ENCODE data around the gene SPATA18.
"Not testable (repeated sequence)": the region's sequence is repeated elsewhere in the genome, so short reads cannot be mapped to it uniquely, and the experiment has no call there.

Gene SPATA18

GRCh38 chr4:52052475-52052780 lies 1.3 kb downstream of the SPATA18 start:
- DNase-seq (no peak), ATAC-seq (no peak)

DNA sequence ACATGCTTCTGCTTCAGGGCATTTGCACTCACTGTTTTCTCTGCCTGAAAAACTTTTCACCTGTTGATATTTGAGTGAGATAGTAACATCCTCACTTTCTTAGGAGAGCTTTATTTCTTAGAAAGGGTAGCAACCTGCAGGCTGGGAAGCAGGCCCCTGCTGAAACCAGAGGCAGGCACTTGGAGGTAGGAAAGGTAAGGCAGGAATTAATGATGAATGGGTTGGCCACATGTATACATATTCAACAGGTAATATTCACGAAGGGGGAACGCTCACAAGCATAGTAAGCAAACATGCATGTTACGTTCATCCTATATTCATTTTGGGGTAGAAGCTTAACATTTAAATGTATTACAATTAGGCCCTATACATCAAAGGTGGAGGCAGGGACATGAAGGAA lies 3.1 kb downstream of the SPATA18 start:
- ATAC-seq, result no peak
- no peak for DNase-seq

DNA sequence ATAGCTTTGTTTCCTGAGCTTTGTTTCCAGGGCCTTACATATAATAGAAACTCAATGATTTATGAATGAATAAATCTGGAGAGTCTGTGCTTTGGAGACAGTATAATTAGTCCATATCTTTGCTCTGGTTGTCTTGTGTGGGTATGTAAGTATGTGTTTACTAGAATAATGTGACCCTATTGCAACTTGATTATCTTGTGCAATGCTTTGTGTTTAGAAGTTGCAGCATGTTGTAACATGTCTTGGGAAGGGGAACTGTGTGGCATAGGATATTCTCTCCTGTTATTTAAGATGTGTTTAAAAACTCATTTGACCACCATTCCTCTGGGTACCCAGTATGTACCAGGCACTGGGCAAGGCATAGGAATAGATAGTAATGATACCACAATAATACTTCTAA lies 6.1 kb downstream of the SPATA18 start:
- DNase-seq, result no peak
- no peak for ATAC-seq

- ATAC-seq (no peak), DNase-seq (no peak)
These were observed 7.2 kb downstream of the SPATA18 start for GRCh38 chr4:52058275-52058674.

- DNase-seq (no peak), ATAC-seq (no peak)
These were observed 8.3 kb downstream of the SPATA18 start for GRCh38 chr4:52059372-52059771.

- ATAC-seq (no peak), DNase-seq (no peak)
These were observed 18.5 kb downstream of the SPATA18 start for GRCh38 chr4:52069571-52069970.

DNA sequence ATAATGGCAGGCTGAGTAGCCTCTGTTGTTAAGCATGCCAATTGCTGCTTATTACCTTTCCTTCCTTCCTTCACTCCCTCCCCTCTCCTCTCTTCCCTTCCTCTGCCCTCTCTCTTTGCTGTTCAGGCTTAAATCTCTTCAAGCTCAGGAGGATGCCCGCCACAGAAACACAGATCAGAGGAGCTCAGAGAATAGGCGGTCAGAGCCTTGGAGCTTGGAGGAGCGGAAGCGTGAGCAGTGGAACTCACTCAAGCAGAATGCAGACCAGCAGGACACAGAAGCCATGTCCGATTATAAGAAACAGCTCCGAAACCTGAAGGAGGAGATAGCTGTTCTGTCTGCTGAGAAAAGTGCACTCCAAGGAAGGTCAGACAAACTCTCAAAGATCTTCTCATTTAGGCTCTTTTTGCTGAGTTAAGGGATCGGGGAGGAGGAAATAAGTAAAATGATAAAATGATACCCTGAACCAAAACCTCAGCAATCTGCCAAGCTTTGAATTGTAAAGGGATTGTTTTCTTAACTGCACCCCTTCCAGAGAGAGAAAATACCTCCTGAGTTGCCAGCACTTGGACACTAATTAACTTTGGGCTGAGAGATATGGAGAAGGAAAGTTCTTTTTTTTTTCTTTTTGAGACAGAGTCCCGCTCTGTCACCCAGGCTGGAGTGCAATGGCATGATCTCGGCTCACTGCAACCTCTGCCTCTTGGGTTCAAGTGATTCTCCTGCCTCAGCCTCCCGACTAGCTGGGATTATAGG lies 20.9 kb downstream of the SPATA18 start:
- no peak for ATAC-seq
- no peak for DNase-seq

DNA sequence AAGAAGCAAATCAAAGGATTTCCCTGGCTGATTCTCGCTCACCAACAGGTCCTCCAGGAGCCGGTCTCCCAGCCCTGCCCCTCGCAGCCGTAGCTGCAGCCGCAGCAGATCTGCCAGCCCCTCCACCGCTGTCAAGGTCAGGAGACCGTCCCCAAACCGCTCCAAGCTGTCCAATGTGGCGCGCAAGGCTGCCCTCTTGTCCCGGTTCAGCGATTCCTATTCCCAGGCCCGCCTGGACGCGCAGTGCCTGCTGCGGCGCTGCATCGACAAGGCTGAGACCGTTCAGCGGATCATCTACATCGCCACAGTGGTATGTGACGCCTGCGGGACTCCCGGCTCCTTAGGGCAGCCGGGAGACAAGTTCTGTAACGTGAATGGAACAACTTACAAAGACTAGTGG lies 25.6 kb downstream of the SPATA18 start:
- ATAC-seq, result no peak
- DNase-seq, result no peak

DNA sequence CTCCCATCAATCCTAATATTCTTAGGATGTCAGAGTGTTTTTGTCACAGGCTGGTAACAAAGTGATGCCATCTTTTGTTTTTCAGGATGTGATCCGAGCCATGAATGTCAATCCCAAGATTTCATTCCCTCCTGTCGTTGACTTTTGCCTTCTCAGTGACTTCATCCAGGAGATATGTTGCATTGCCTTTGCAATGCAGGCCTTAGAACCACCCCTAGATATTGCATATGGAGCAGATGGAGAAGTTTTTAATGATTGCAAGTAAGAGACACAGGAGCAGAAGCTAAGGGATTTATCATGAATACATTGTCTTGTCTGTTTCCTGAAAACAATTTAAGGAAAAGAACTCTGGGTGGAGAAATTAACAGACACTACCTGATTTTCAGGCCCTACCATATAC lies 28.6 kb downstream of the SPATA18 start:
- DNase-seq (no peak), ATAC-seq (no peak)

GRCh38 chr4:52081216-52081615 lies 30.1 kb downstream of the SPATA18 start:
- DNase-seq (no peak), ATAC-seq (no peak)

DNA sequence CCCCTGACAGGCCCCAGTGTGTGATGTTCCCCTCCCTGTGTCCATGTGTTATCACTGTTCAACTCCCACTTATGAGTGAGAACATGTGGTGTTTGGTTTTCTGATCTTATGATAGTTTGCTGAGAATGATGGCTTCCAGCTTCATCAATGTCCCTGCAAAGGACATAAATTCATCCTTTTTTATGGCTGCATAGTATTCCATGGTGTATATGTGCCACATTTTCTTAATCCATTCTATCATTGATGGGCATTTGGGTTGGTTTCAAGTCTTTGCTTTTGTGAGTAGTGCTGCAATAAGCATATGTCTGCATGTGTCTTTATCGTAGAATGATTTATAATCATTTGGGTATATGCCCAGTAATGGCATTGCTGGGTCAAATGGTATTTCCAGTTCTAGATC lies 35.3 kb downstream of the SPATA18 start:
- not testable (repeated sequence) for ATAC-seq, DNase-seq

GRCh38 chr4:52091801-52092200 lies 40.7 kb downstream of the SPATA18 start:
- DNase-seq (no peak), ATAC-seq (no peak)

DNA sequence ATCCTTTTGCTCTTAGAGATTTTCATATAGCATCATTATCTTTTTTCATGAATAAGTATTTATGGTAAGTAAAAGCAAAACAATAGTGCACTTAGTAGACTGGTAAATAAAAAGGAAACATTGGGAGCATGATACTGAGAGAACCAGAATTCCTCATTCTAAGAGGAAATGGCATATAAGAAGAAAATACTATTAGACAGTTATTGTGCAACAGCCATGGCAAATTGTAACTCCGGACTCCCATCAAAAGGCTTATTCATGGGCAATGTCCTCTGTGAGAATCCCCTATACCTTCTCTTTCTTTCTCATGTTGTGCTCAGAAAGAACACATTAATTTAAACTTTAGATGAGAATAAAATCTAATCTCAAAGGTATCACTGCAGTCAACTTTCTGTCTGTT lies 42.4 kb downstream of the SPATA18 start:
- no peak for DNase-seq
- ATAC-seq, result no peak

- no peak for ATAC-seq
- no peak for DNase-seq
These were observed 43.5 kb downstream of the SPATA18 start for GRCh38 chr4:52094376-52095145.

- ATAC-seq, result no peak
These were observed 44.3 kb downstream of the SPATA18 start for GRCh38 chr4:52095374-52095773.

GRCh38 chr4:52096048-52096447 lies 44.9 kb downstream of the SPATA18 start:
- ATAC-seq (no peak), DNase-seq (no peak)

More at GRCh38 chr4:52095374-52095773, 44.3 kb downstream of the SPATA18 start:
- no peak for DNase-seq

DNA sequence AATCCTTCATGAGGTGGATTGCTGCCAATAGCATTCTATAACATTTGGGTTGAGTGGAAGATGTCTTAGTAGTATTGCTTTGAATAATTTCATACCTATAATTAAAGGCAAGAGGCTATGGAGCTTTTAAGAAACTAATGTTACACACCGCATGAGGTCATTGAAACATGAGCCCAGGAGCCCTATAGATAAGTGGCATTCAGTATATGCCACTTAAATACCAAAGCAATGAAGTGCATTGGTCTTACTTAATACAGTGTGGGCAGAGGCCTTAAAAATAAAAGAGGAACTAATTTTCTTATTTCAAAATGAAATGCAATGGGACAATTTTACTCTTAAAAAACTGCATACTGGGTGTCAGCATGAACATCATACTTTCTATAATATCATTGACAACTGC lies 47.5 kb downstream of the SPATA18 start:
- ATAC-seq (no peak), DNase-seq (no peak)

- DNase-seq (no peak), ATAC-seq (no peak)
These were observed 48.9 kb downstream of the SPATA18 start for GRCh38 chr4:52099860-52100461.

- no peak for ATAC-seq
- no peak for DNase-seq
These were observed 51.5 kb downstream of the SPATA18 start for GRCh38 chr4:52102587-52102986.

DNA sequence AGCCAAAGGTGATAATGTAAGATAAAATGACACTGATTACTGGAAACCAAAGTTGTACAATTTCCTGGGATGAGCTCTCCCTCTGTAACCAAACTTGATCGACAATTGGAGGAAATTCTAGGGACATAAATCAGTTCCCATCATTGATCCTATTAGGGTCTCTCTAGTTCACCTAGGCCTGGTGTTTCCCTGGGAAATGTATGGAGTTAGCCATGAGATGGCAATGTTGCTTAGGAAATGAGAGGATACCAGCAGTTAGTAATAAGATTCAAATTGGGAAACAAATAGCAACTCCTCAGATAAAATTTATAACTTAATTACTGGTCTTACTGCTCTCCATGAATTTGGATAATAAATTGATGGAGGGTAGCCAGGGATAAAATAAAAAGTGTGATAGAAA lies 52.2 kb downstream of the SPATA18 start:
- DNase-seq (no peak), ATAC-seq (no peak)

DNA sequence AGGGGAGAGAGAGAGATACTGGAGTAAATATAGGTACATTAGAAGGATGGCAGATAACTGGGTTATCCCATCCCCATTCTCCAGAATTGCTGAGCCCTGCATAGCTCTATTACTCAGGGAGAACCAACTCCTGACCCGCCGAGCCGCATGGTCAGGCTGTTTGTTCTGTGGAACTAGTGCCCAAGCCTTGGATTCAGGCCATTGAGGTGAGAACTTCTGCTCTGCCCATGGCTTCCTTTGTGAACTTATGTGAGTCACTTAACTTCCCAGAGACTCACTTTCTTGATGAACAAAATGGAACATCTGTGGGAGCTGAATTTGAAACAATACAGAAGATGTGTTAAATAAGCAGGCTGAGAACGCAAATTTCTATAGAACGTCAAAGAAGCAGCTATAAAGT lies 54.2 kb downstream of the SPATA18 start:
- DNase-seq, result no peak
- ATAC-seq, result no peak

DNA sequence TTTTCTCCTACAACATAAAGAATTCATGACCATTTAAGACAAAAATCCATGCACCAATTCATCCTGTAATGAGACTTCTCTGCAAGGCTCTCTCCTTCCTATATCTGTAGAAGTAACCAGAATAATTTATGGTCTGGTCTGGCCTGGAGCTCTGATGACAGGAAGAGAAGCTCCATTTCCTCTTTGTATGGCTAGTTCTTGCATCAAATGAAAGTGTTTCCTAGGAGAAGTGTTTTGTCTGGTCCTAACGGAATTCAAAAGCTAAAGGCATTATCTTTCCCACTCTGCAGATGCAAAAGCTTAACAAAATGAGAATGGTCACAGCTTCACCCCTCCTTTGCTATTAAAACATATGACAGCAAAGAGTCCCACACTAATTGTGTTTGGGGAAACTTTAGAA lies 55.1 kb downstream of the SPATA18 start:
- DNase-seq, result no peak
- ATAC-seq, result no peak

DNA sequence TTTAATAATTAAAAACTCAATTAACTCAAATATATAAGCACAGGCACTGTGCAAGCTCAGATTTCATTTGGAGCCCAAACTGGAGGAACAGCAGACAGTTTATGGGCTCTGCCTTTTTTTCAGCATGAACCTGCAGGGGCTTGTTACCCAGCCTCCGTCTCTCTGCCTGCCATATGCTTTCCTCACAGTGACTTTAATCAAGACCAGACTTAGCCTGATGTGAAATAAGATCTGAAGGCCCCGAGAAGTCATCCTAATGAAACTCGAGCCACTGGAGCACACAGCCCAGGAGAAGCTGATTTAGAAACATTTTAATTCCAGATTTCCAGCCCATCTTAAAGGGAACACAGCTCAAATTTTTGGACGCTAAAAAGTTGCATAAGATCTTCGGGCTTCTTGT lies 55.6 kb downstream of the SPATA18 start:
- ATAC-seq (no peak), DNase-seq (no peak)

- DNase-seq (no peak), ATAC-seq (no peak)
These were observed 56.2 kb downstream of the SPATA18 start for GRCh38 chr4:52107336-52107735.

All from stimulated activated naive CD8-positive, alpha-beta T cell treated with anti-CD3 and anti-CD28 coated beads, Interleukin-15, Interleukin-2, amounts not matched to agents 100 U/mL and 50 U/mL, for 24 hours (primary cell).